ENCODE results near the gene ZNF91.
"Not testable (repeated sequence)": the region's sequence is repeated elsewhere in the genome, so short reads cannot be mapped to it uniquely, and the experiment has no call there.

ZNF91 gene

GRCh38 chr19:23365222-23365621 lies 30.0 kb downstream of the ZNF91 start:
- Histone ChIP-seq H3K27ac (no peak overlapping the region), H4K20me1 (no peaks in the 10 kb centered on the region), H3K4me3 (no peak overlapping the region), H3K36me3 (peaks cover 81 to 99% (median 90%) of the 10 kb centered on the region in 11 experiments), H3K4me1 (no peaks in the 10 kb centered on the region), H3K9ac (no peak overlapping the region), H3K9me3 (replicated peaks in 1 of 11) (peaks cover 96 to 100% (median 98%) of the 10 kb centered on the region in 11 experiments), H3K27me3 (no peaks in the 10 kb centered on the region), H3K4me2 (no peak overlapping the region)
- no peak for TF ChIP-seq Cebpa-rat (IDR thresholded peaks at IDR 0.05)

GRCh38 chr19:23361843-23362242 lies 33.4 kb downstream of the ZNF91 start:
- H3K27ac ChIP-seq, H4K20me1 ChIP-seq, H3K9ac ChIP-seq, H3K4me2 ChIP-seq, H3K4me1 ChIP-seq, H3K27me3 ChIP-seq: not testable (repeated sequence)
- Histone ChIP-seq H3K4me3 (peak overlapping the region in 8 of 10 experiments; percentile 22 to 52 (median 34); a peak in 6 of 20 replicates), H3K36me3 (peaks cover 84 to 99% (median 94%) of the 10 kb centered on the region in 11 experiments), H3K9me3 (replicated peaks in 1 of 11) (peaks cover 98 to 100% (median 100%) of the 10 kb centered on the region in 11 experiments)

GRCh38 chr19:23351806-23352205 lies 43.5 kb downstream of the ZNF91 start:
- Histone ChIP-seq H3K9ac (no peak overlapping the region), H3K4me1 (no peaks in the 10 kb centered on the region), H3K27me3 (no peaks in the 10 kb centered on the region), H3K9me3 (replicated peaks in 1 of 11) (peaks cover 100% of the 10 kb centered on the region in 11 experiments), H3K36me3 (peaks cover 98 to 100% (median 100%) of the 10 kb centered on the region in 11 experiments), H3K4me3 (peak overlapping the region in 9 of 10 experiments; percentile 10 to 54 (median 33); a peak in 15 of 20 replicates), H3K27ac (no peak overlapping the region), H3K4me2 (no peak overlapping the region), H4K20me1 (peaks cover 0 to 7% (median 0%) of the 10 kb centered on the region in 11 experiments; a peak in 2 of 22 replicates)
- TF ChIP-seq Cebpa-rat (IDR thresholded peaks at IDR 0.05) = no peak

GRCh38 chr19:23346696-23347095 lies 48.6 kb downstream of the ZNF91 start:
- Histone ChIP-seq H3K4me2 (no peak overlapping the region), H4K20me1 (peaks cover 0 to under 1% (median 0%) of the 10 kb centered on the region in 11 experiments; a peak in 3 of 22 replicates), H3K4me1 (no peaks in the 10 kb centered on the region), H3K9ac (no peak overlapping the region), H3K27ac (no peak overlapping the region), H3K4me3 (peak overlapping the region in 7 of 10 experiments; percentile 1 to 41 (median 30); a peak in 8 of 20 replicates), H3K27me3 (no peaks in the 10 kb centered on the region), H3K36me3 (peaks cover 98 to 100% (median 100%) of the 10 kb centered on the region in 11 experiments), H3K9me3 (replicated peaks in 1 of 11) (peaks cover 100% of the 10 kb centered on the region in 11 experiments)
- TF ChIP-seq Cebpa-rat (IDR thresholded peaks at IDR 0.05) = no peak

GRCh38 chr19:23345838-23346237 lies 49.4 kb downstream of the ZNF91 start:
- Histone ChIP-seq H3K36me3 (peaks cover 98 to 100% (median 100%) of the 10 kb centered on the region in 11 experiments), H4K20me1 (no peaks in the 10 kb centered on the region; a peak in 1 of 22 replicates), H3K27ac (no peak overlapping the region), H3K4me2 (no peak overlapping the region), H3K27me3 (no peaks in the 10 kb centered on the region), H3K4me1 (no peaks in the 10 kb centered on the region), H3K9ac (no peak overlapping the region), H3K9me3 (replicated peaks in 1 of 11) (peaks cover 100% of the 10 kb centered on the region in 11 experiments), H3K4me3 (peak overlapping the region in 5 of 10 experiments; percentile 21 to 32 (median 29); a peak in 7 of 20 replicates)
- TF ChIP-seq Cebpa-rat (IDR thresholded peaks at IDR 0.05) = no peak

- H3K36me3 ChIP-seq = peaks cover 96 to 100% (median 99%) of the 10 kb centered on the region in 11 experiments
- peaks cover 100% of the 10 kb centered on the region in 11 experiments for H3K9me3 ChIP-seq (replicated peaks in 1 of 11)
- H3K27me3 ChIP-seq = no peaks in the 10 kb centered on the region
- no peaks in the 10 kb centered on the region; a peak in 1 of 22 replicates for H4K20me1 ChIP-seq
- TF ChIP-seq Cebpa-rat (IDR thresholded peaks at IDR 0.05) = no peak
- H3K4me1 ChIP-seq = no peaks in the 10 kb centered on the region
- no peak overlapping the region for H3K4me2 ChIP-seq
- H3K4me3 ChIP-seq = no peak overlapping the region
- no peak overlapping the region for H3K9ac ChIP-seq
- no peak overlapping the region for H3K27ac ChIP-seq
Observed at GRCh38 chr19:23343434-23344010, 51.7 kb downstream of the ZNF91 start.

- peaks cover 0 to 13% (median 0%) of the 10 kb centered on the region in 11 experiments; a peak in 4 of 22 replicates for H3K27me3 ChIP-seq
Observed at GRCh38 chr19:23328211-23328610, 67.1 kb downstream of the ZNF91 start.

GRCh38 chr19:23321953-23322549 lies 73.2 kb downstream of the ZNF91 start:
- H3K36me3 ChIP-seq = peaks cover 0 to 17% (median 0%) of the 10 kb centered on the region in 11 experiments; a peak in 2 of 22 replicates
- H3K9ac ChIP-seq = no peak overlapping the region
- H3K4me1 ChIP-seq = peaks cover 0 to 8% (median 0%) of the 10 kb centered on the region in 10 experiments; a peak in 4 of 20 replicates
- no peak overlapping the region for H3K4me3 ChIP-seq
- peaks cover 0 to 13% (median 0%) of the 10 kb centered on the region in 11 experiments; a peak in 4 of 22 replicates for H3K27me3 ChIP-seq
- H3K9me3 ChIP-seq (replicated peaks in 1 of 11) = peaks cover 0 to 14% (median 0%) of the 10 kb centered on the region in 11 experiments; a peak in 4 of 22 replicates
- H3K4me2 ChIP-seq = peak overlapping the region in 4 of 11 experiments; percentile 10 to 33 (median 20); a peak in 4 of 22 replicates
- TF ChIP-seq Cebpa-rat (IDR thresholded peaks at IDR 0.05) = peak in 7 of 11 experiments; percentile 24 to 78 (median 44); a peak in 5 of 22 replicates
- no peak overlapping the region; a peak in 2 of 22 replicates for H3K27ac ChIP-seq
- H4K20me1 ChIP-seq = no peaks in the 10 kb centered on the region

More at GRCh38 chr19:23328211-23328610, 67.1 kb downstream of the ZNF91 start:
- Histone ChIP-seq H3K27ac (no peak overlapping the region), H3K36me3 (peaks cover 25 to 61% (median 39%) of the 10 kb centered on the region in 11 experiments; a peak in 21 of 22 replicates), H3K9me3 (replicated peaks in 1 of 11) (peaks cover 27 to 43% (median 33%) of the 10 kb centered on the region in 11 experiments; a peak in 21 of 22 replicates), H3K9ac (no peak overlapping the region), H3K4me1 (no peaks in the 10 kb centered on the region), H3K4me3 (no peak overlapping the region), H3K4me2 (no peak overlapping the region), H4K20me1 (no peaks in the 10 kb centered on the region)
- TF ChIP-seq Cebpa-rat (IDR thresholded peaks at IDR 0.05) = no peak

- H4K20me1 ChIP-seq; H3K9me3 ChIP-seq (replicated peaks in 1 of 11): not testable (repeated sequence)
Observed at GRCh38 chr19:23321403-23321802, 73.9 kb downstream of the ZNF91 start.

GRCh38 chr19:23319571-23319970 lies 75.7 kb downstream of the ZNF91 start:
- H3K27me3 ChIP-seq; H3K9ac ChIP-seq; H3K4me3 ChIP-seq; H4K20me1 ChIP-seq; H3K36me3 ChIP-seq; H3K27ac ChIP-seq; H3K4me2 ChIP-seq; H3K9me3 ChIP-seq (replicated peaks in 1 of 11): not testable (repeated sequence)
- H3K4me1 ChIP-seq = peaks cover 0 to 13% (median 0%) of the 10 kb centered on the region in 10 experiments; a peak in 4 of 20 replicates

More at GRCh38 chr19:23321403-23321802, 73.9 kb downstream of the ZNF91 start:
- not testable (repeated sequence) for H3K27ac ChIP-seq, H3K4me3 ChIP-seq, H3K4me1 ChIP-seq, H3K4me2 ChIP-seq, H3K9ac ChIP-seq
- H3K27me3 ChIP-seq = peaks cover 0 to 13% (median 0%) of the 10 kb centered on the region in 11 experiments; a peak in 4 of 22 replicates
- peaks cover 0 to 13% (median 0%) of the 10 kb centered on the region in 11 experiments; a peak in 2 of 22 replicates for H3K36me3 ChIP-seq

GRCh38 chr19:23318941-23319340 lies 76.3 kb downstream of the ZNF91 start:
- not testable (repeated sequence) for H4K20me1 ChIP-seq; H3K4me2 ChIP-seq; H3K36me3 ChIP-seq; H3K9me3 ChIP-seq (replicated peaks in 1 of 11); H3K27me3 ChIP-seq; H3K4me3 ChIP-seq; H3K9ac ChIP-seq; H3K27ac ChIP-seq
- peaks cover 0 to 16% (median 0%) of the 10 kb centered on the region in 10 experiments; a peak in 4 of 20 replicates for H3K4me1 ChIP-seq

All from BLaER1 treated with 17β-estradiol and CSF1 and Interleukin-3, amounts not matched to agents 10 nM and 100 nM (cell line).